Endothelial cell of umbilical vein (primary cell): Measurements from ENCODE around the gene IER3. TPM values are rescaled to one million over a fixed set of nuclear protein-coding genes. Genes with fewer than 3 reads are reported as not detected.
A peak's percentile ranks its signal among the peaks of the same experiment; 100 is the strongest.

Experiments used
- BruUV-seq: library from RNA; stranded (reverse); fragments of 400-500 nt; replicated peaks from 2 replicates; lab custom pipeline; 2021; lab: Mats Ljungman, UMichigan
- CTCF ChIA-PET: fragments of 300-600, 350-600 bp; sonication (Branson Sonifier 250); formaldehyde crosslinking; loops from one replicate; lab custom pipeline; 2021; ENCODE audit warnings: antibody characterized with exemption, inconsistent platforms; lab: Charles Lee
- POLR2A ChIA-PET: fragments of 300-600, 350-600 bp; sonication (Branson Sonifier 250); formaldehyde crosslinking; loops from one replicate; lab custom pipeline; 2021; ENCODE audit warnings: antibody characterized with exemption, inconsistent platforms; lab: Charles Lee
- DNase-seq: peaks from one replicate; pipeline ENCODE4 v3.0.0-alpha.2; 2011; ENCODE audit warnings: low read depth, low spot score
- FAIRE-seq: peaks from 2 replicates; lab custom pipeline; 2011; peaks lifted over from hg19 to GRCh38; lab: Jason Lieb, UNC
- H2AFZ ChIP-seq: 2 replicates; pipeline ENCODE4 v1.6.0; 2012; ENCODE audit warnings: low read depth, low read length, control low read depth, inconsistent platforms
- H3K27ac ChIP-seq: 2 replicates; pipeline ENCODE4 v1.5.1; 2011; ENCODE audit warnings: low read depth, mild to moderate bottlenecking, control low read depth, low read length, moderate library complexity; ENCODE audit not compliant: insufficient read depth
- H3K27me3 ChIP-seq, 2 experiments: 2 replicates each; pipeline versions ENCODE4 v1.6.0 to v1.6.1; 2011; ENCODE audit warnings: low read length in 2 of 2, mixed read lengths in 1 of 2; ENCODE audit not compliant: control insufficient read depth in 2 of 2, insufficient read depth in 2 of 2
- H3K36me3 ChIP-seq, 2 experiments: 2 replicates in 1 of 2; 3 replicates in 1 of 2; pipeline ENCODE4 v1.5.1; 2011; ENCODE audit warnings: low read length in 2 of 2, mild to moderate bottlenecking in 1 of 2, moderate library complexity in 1 of 2; ENCODE audit not compliant: control insufficient read depth in 2 of 2, insufficient read depth in 2 of 2; ENCODE audit errors: extremely low read depth in 1 of 2
- H3K4me1 ChIP-seq: 3 replicates; pipeline ENCODE4 v1.5.1; 2011; ENCODE audit warnings: mild to moderate bottlenecking, low read length; ENCODE audit not compliant: control insufficient read depth, insufficient read depth; ENCODE audit errors: extremely low read depth
- H3K4me2 ChIP-seq: 2 replicates; pipeline ENCODE4 v1.6.1; 2011; ENCODE audit warnings: low read length, control low read depth, mixed read lengths; ENCODE audit not compliant: insufficient read depth
- H3K4me3 ChIP-seq, 3 experiments: fragments of 200-600 bp in 1 of 3; sonication (generic), shearing (Covaris generic) in 1 of 3; replicated peaks in 1 of 3; 2 replicates each; pipeline ENCODE4 v1.5.1; 2011 to 2016; ENCODE audit warnings: control low read depth in 3 of 3, low read length in 3 of 3, mild to moderate bottlenecking in 2 of 3, inconsistent platforms in 1 of 3, low read depth in 1 of 3, moderate library complexity in 1 of 3; ENCODE audit not compliant: insufficient read depth in 1 of 3
- H3K79me2 ChIP-seq: 2 replicates; pipeline ENCODE4 v1.6.0; 2012; ENCODE audit warnings: low read length, inconsistent platforms; ENCODE audit not compliant: control insufficient read depth, insufficient read depth
- H3K9ac ChIP-seq: replicated peaks from 2 replicates; pipeline ENCODE3; 2011; ENCODE audit warnings: low read length, control low read depth; ENCODE audit not compliant: insufficient read depth; ENCODE audit errors: extremely low read depth
- H3K9me1 ChIP-seq: replicated peaks from 3 replicates; pipeline ENCODE4 v1.6.0; 2011; ENCODE audit warnings: mild to moderate bottlenecking, low read length; ENCODE audit not compliant: control insufficient read depth, insufficient read depth; ENCODE audit errors: extremely low read depth
- H3K9me3 ChIP-seq: replicated peaks from 2 replicates; pipeline ENCODE4 v1.5.1; 2012; ENCODE audit warnings: low read length, inconsistent platforms; ENCODE audit not compliant: control insufficient read depth, insufficient read depth
- H4K20me1 ChIP-seq: replicated peaks from 2 replicates; pipeline ENCODE3; 2011; ENCODE audit warnings: mild to moderate bottlenecking, low read length; ENCODE audit not compliant: control insufficient read depth, insufficient read depth; ENCODE audit errors: extremely low read depth
- CTCF ChIP-seq, 2 donors: IDR thresholded peaks; 1 replicate in 1 of 2; 2 replicates in 1 of 2; pipeline ENCODE4 v1.5.1; 2011; ENCODE audit warnings: low read length in 2 of 2, mild to moderate bottlenecking in 2 of 2, moderate library complexity in 2 of 2, control low read depth in 1 of 2, inconsistent platforms in 1 of 2, low read depth in 1 of 2; ENCODE audit not compliant: insufficient read depth in 1 of 2; ENCODE audit errors: extremely low read depth in 1 of 2
- GATA2 ChIP-seq: IDR thresholded peaks from 2 replicates; pipeline ENCODE4 v1.7.0; 2011; ENCODE audit warnings: low read depth, mild to moderate bottlenecking, moderate library complexity, mixed read lengths, low read length; ENCODE audit not compliant: insufficient read length, insufficient read depth
- JUN ChIP-seq: IDR thresholded peaks from 2 replicates; pipeline ENCODE4 v1.6.1; 2011; ENCODE audit warnings: borderline replicate concordance, low read depth; ENCODE audit not compliant: insufficient read length, insufficient read depth
- POLR2A ChIP-seq: IDR thresholded peaks from 2 replicates; pipeline ENCODE4 v1.6.1; 2012; ENCODE audit warnings: low read depth, mild to moderate bottlenecking, control low read depth, low read length
- dilution Hi-C: fragments of 300-500 bp; cut with MboI; formaldehyde crosslinking; loops from one replicate; pipeline ENCODE4 v1.15.0; 2019; ENCODE audit warnings: low sequenced_read_pairs; ENCODE audit not compliant: extremely low pct_ligation_motif_present
- intact Hi-C: fragments of 100-400 bp; cut with micrococcal nuclease; formaldehyde crosslinking; loops from one replicate; pipeline ENCODE4 v1.10.0; 2022
- polyA plus RNA-seq, 4 experiments: library from polyadenylated mRNA; depleted of rRNA in 3 of 4; stranded (reverse) in 3 of 4; unstranded in 1 of 4; fragments of >200 nt; gene quantifications; 2 replicates each; pipeline versions ENCODE4 v1.2.1 to v1.2.3, GENCODE V29; 2011 to 2012; ENCODE audit warnings: missing spikeins in 1 of 4
- total RNA-seq: library from RNA; stranded (reverse); gene quantifications from 2 replicates; pipeline ENCODE4 v1.2.3, GENCODE V29; 2021

Gene IER3
- total and polyA plus RNA-seq, 2 donors (not counting 3 experiments of a cell fraction or from before 2014, with no cell fraction given) = 170 to 468 TPM

DNA sequence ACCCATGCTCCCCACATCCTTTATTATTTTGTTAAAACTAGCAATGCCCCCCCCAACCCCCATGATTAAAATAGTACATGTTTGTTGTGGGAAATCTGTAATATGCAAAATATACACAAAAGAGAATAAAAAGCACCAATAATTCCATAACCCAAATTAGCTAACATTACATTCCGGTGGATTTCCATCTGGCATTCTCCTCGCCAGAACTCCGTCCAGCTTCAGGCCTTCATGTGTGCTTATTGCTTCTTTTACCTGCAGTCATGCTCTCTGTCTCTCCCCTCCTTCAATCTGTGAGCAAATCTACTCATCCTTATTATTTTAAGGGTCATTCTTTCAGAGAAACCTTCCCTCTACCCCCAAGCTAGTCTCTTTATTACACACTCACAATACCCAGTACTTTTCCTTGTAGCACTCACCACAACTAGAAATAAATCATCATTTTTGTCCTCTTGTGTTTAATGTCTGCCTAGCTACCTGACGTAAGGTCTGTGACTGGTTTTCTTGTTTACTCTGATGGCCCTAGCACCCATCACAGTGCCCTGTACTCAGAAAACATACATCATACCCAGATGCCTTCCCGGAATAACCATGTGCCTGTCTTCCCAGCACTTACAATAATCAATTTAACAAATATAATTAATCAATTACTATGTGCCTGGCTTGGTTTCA is 25.6 kb upstream of the IER3 start:
- Histone ChIP-seq H2AFZ (peak overlapping the region; percentile 67), H3K9me3 (no peaks in the 10 kb centered on the region), H3K79me2 (no peaks in the 10 kb centered on the region), H3K27me3 (no peaks in the 10 kb centered on the region), H3K4me1 (peaks cover 25% of the 10 kb centered on the region), H3K4me2 (peak overlapping the region; percentile 70), H3K9ac (peak overlapping the region; percentile 88), H4K20me1 (no peaks in the 10 kb centered on the region), H3K4me3 (no peak overlapping the region), H3K36me3 (no peaks in the 10 kb centered on the region), H3K27ac (peak overlapping the region; percentile 96), H3K9me1 (no peaks in the 10 kb centered on the region)
- ChIA-PET POLR2A (interaction anchor here (1.3 to 2.1 kb wide), 2 partner anchors 10 to 25 kb away, joined by 5 to 11 read pairs; partner anchors contain the start of gene IER3), CTCF (interaction anchor here (0.8 to 2.5 kb wide), 16 partner anchors 12 to 317 kb away, joined by 3 to 14 read pairs (median 3); partner anchors contain the start of gene GTF2H4)
- DNase-seq (no peak), FAIRE-seq (no peak)
- no TSS peak for BruUV-seq
- no peak for TF ChIP-seq GATA2
- TF ChIP-seq JUN = no peak
- TF ChIP-seq POLR2A = peak; percentile 4
- TF ChIP-seq CTCF (IDR thresholded peaks at IDR 0.05; ENCODE audit: extremely low read depth in 1 of 2, insufficient read depth in 1 of 2, low read depth in 1 of 2, low read length in 2 of 2) = no peak
- dilution Hi-C loops (no loop called here), intact Hi-C loops (loop anchor here (1.0 kb wide), 5 partner anchors 11 to 44 kb away; no protein-coding TSS in a partner anchor)
